ENCODE data around the gene USP24. TPM values are rescaled to one million over a fixed set of nuclear protein-coding genes. Genes with fewer than 3 reads are reported as not detected.

The USP24 gene
- total RNA-seq, 1 experiment from 2014 or later, result 35.3 TPM

GRCh38 chr1:55140137-55140536, 75.0 kb downstream of the USP24 start:
- Mint-ChIP-seq H3K36me3 (ENCODE audit: insufficient read depth in 1 of 3, low read depth in 3 of 3) (peaks cover 6 to 41% (median 30%) of the 10 kb centered on the region in 3 experiments; a peak in 6 of 7 replicates), H3K4me1 (peaks cover 2 to 3% of the 10 kb centered on the region in 2 experiments; a peak in 3 of 4 replicates), H3K27me3 (ENCODE audit: low read depth) (no peaks in the 10 kb centered on the region), H3K9me3 (no peaks in the 10 kb centered on the region), H3K27ac (no peak overlapping the region), H3K4me3 (no peak overlapping the region)
- Histone ChIP-seq H4K8ac (replicated peaks; ENCODE audit: insufficient read length, low read depth, low read length) (no peak overlapping the region), H3K4me2 (ENCODE audit: insufficient read depth, insufficient read length, low read length) (no peak overlapping the region), H3K79me2 (ENCODE audit: insufficient read depth, low read length) (no peaks in the 10 kb centered on the region), H3K14ac (ENCODE audit: insufficient read depth, low read length) (no peak overlapping the region), H2AFZ (ENCODE audit: low read length) (no peak overlapping the region), H3K27ac (ENCODE audit: insufficient read length, low read depth, low read length) (no peak overlapping the region), H3K56ac (ENCODE audit: insufficient read length, low read depth, low read length) (no peak overlapping the region), H2BK120ac (ENCODE audit: low read depth, low read length, poor library complexity, severe bottlenecking) (no peak overlapping the region), H3K23me2 (ENCODE audit: insufficient read length, low read depth, low read length, poor library complexity, severe bottlenecking) (no peaks in the 10 kb centered on the region), H4K91ac (ENCODE audit: insufficient read length, low read depth, low read length) (no peak overlapping the region), H3K9me3 (ENCODE audit: control insufficient read depth, low read depth, low read length) (no peaks in the 10 kb centered on the region), H4K20me1 (ENCODE audit: control insufficient read depth, insufficient read depth, insufficient read length) (no peaks in the 10 kb centered on the region), H2BK12ac (ENCODE audit: insufficient read length, low read depth, low read length) (no peak overlapping the region), H3K18ac (ENCODE audit: insufficient read length, low read depth, low read length) (no peak overlapping the region), H2BK20ac (ENCODE audit: low read depth, low read length, poor library complexity, severe bottlenecking) (no peak overlapping the region), H3K23ac (ENCODE audit: insufficient read length, low read depth, low read length) (no peak overlapping the region), H2AK5ac (ENCODE audit: insufficient read length, low read length) (no peak overlapping the region), H4K5ac (ENCODE audit: insufficient read length, low read depth, low read length) (no peak overlapping the region), H3K9ac (ENCODE audit: extremely low read depth, insufficient read length, low read length) (no peak overlapping the region), H2BK15ac (ENCODE audit: low read depth, low read length) (no peak overlapping the region), H3K4ac (ENCODE audit: low read depth, low read length) (no peak overlapping the region), H3K79me1 (ENCODE audit: insufficient read depth, low read depth, low read length, poor library complexity, severe bottlenecking) (no peaks in the 10 kb centered on the region), H3T11ph (ENCODE audit: low read length) (no peak overlapping the region), H3K27me3 (ENCODE audit: insufficient read depth, low read length) (no peaks in the 10 kb centered on the region), H2BK5ac (ENCODE audit: insufficient read length, low read length) (no peak overlapping the region), H3K4me1 (ENCODE audit: insufficient read depth, low read length) (no peaks in the 10 kb centered on the region)
- no CpG with 5 or more reads among the region's 2 CpGs for WGBS (ENCODE audit: extremely low coverage, insufficient read length, low lambda C conversion rate)
- TF ChIP-seq CTCF (conservative IDR thresholded peaks at IDR 0.05), result no peak
- no peak for DNase-seq

Data from H9 (cell line).